HFF-Myc (cell line): ENCODE data around the gene TSSK6.

Experiments used
- DNase-seq: peaks from one replicate; pipeline ENCODE4 v3.0.0-alpha.2; 2011; ENCODE audit warnings: low read depth; ENCODE audit errors: extremely low read depth
- H3K4me3 ChIP-seq: replicated peaks from 2 replicates; pipeline ENCODE4 v1.5.1; 2011; ENCODE audit warnings: low read depth, mild to moderate bottlenecking, control low read depth, low read length
- CTCF ChIP-seq: IDR thresholded peaks from 2 replicates; pipeline ENCODE4 v1.5.1; 2012; ENCODE audit warnings: mild to moderate bottlenecking, low read depth, low read length, control low read depth; ENCODE audit errors: missing control alignments

Gene TSSK6

GRCh38 chr19:19525611-19526380 lies 10.4 kb upstream of the TSSK6 start:
- TF ChIP-seq CTCF = no peak
- no peak for DNase-seq
- H3K4me3 ChIP-seq = no peak overlapping the region

GRCh38 chr19:19524053-19524452 lies 8.7 kb upstream of the TSSK6 start:
- no peak for DNase-seq
- H3K4me3 ChIP-seq = no peak overlapping the region
- TF ChIP-seq CTCF = no peak

DNA sequence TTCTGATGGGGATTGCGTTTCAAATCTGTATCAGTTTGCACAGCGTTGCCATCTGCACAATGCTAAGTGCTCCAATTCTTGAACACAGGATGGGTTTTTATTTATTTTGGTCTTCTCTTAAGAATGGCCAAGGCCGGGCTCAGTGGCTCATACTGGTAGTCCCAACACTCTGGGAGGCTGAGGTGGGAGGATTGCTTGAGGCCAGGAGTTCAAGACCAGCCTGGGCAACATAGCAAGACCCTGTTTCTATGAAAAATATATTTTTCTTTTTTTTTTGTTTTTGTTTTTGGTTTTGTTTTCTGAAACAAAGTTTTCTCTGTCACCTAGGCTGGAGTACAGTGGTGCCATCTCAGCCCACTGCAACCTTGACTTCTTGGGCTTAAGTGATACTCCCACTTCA lies 7.8 kb upstream of the TSSK6 start:
- no peak for DNase-seq
- no peak for TF ChIP-seq CTCF
- no peak overlapping the region for H3K4me3 ChIP-seq

DNA sequence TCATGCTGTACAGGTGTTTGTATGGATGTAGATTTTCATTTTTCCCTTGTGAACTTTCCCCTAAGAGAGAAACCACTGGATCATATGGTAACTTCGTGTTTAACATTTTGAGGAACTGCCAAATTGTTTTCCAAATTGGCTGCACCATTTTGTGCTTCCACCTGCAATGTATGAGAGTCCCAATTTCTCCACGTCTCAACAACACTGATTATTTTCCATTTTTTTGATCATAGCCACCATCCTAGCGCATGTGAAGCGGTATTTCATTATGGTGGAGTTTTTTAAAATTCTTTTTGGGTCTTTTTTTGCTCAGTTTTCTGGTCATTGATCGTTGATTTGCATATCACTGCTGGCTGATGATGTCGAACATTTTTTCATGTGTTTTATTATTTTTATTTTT lies 5.6 kb upstream of the TSSK6 start:
- no peak overlapping the region for H3K4me3 ChIP-seq
- TF ChIP-seq CTCF = no peak
- no peak for DNase-seq

DNA sequence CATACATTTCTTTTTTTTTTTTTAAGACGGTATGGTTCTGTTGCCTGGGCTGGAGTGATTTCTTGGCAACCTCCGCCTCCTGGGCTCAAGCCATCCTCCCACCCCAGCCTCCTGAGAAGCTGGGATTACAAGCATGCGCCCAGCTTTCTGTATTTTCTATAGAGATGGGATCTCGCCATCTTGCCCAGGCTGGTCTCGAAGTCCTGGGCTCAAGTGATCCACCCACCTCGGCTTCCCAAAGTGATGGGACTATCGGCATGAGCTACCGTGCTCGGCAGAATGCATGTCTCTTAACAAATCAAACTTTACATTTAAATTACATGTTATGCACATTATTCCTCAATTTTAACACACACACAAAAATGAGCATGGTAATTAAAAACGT lies 1.9 kb upstream of the TSSK6 start:
- TF ChIP-seq CTCF = no peak
- peak overlapping the region; percentile 95 for H3K4me3 ChIP-seq
- no peak for DNase-seq

- peak within 1 kb of the TSS; percentile 95 for H3K4me3 ChIP-seq
- no peak for TF ChIP-seq CTCF
- peak; percentile 87 for DNase-seq
Measured at GRCh38 chr19:19515642-19516519, 533 bp upstream of the TSSK6 start, which contains the start of gene NDUFA13. Gene NDUFA13 (plus strand): TSS chr19:19516225. CDS start chr19:19516239, 14 bp downstream.
